HepG2 (cell line): ENCODE data around the gene NTMT2.

Experiments
- CTCF ChIP-seq: sonication (generic); formaldehyde crosslinking; IDR thresholded peaks from 2 replicates; pipeline ENCODE4 v1.5.0; 2020; ENCODE audit warnings: mild to moderate bottlenecking, missing genetic modification reagents, moderate library complexity
- DNMT1 ChIP-seq: sonication (generic); formaldehyde crosslinking; IDR thresholded peaks from 2 replicates; pipeline ENCODE4 v1.5.1; 2020; ENCODE audit warnings: mild to moderate bottlenecking, missing genetic modification reagents
- E2F1 ChIP-seq: sonication (generic); formaldehyde crosslinking; IDR thresholded peaks from 2 replicates; pipeline ENCODE4 v1.5.0; 2020; ENCODE audit warnings: missing genetic modification reagents
- HCFC1 ChIP-seq: fragments of 150-350 bp; IDR thresholded peaks from 2 replicates; pipeline ENCODE4 v1.6.1; 2014; ENCODE audit warnings: low read depth, low read length
- ISX ChIP-seq: sonication (generic); formaldehyde crosslinking; conservative IDR thresholded peaks from 2 replicates; pipeline ENCODE4 v1.5.0; 2020; ENCODE audit warnings: missing genetic modification reagents
- KDM1A ChIP-seq: IDR thresholded peaks from 2 replicates; pipeline ENCODE4 v1.6.1; 2016; ENCODE audit warnings: missing compliant biosample characterization
- RERE ChIP-seq: IDR thresholded peaks from 2 replicates; pipeline ENCODE4 v1.6.1; 2016; ENCODE audit warnings: low read depth, missing genetic modification reagents, missing compliant biosample characterization
- RFX5 ChIP-seq: IDR thresholded peaks from 2 replicates; pipeline ENCODE4 v1.6.1; 2011; ENCODE audit warnings: low read depth, low read length, improper control_type of control experiment
- SIX4 ChIP-seq: sonication (generic); formaldehyde crosslinking; IDR thresholded peaks from 2 replicates; pipeline ENCODE4 v1.4.0; 2020; ENCODE audit warnings: missing genetic modification reagents
- SKIL ChIP-seq: sonication (generic); formaldehyde crosslinking; IDR thresholded peaks from 2 replicates; pipeline ENCODE4 v1.8.0; 2022; ENCODE audit warnings: missing genetic modification reagents, mild to moderate bottlenecking, moderate library complexity, borderline replicate concordance
- ZFY ChIP-seq: sonication (generic); formaldehyde crosslinking; IDR thresholded peaks from 2 replicates; pipeline ENCODE4 v1.4.0; 2020; ENCODE audit warnings: missing genetic modification reagents
- ZNF274 ChIP-seq: sonication (generic); formaldehyde crosslinking; IDR thresholded peaks from 2 replicates; pipeline ENCODE4 v1.5.1; 2020; ENCODE audit warnings: mild to moderate bottlenecking, missing genetic modification reagents
- ZNF329 ChIP-seq: sonication (generic); formaldehyde crosslinking; IDR thresholded peaks from 2 replicates; pipeline ENCODE4 v1.9.0; 2021; ENCODE audit warnings: low read depth, mild to moderate bottlenecking, missing genetic modification reagents

GRCh38 chr1:170146720-170147263 is 1.0 kb downstream of the NTMT2 start:
- TF ChIP-seq HCFC1 (no peak), RERE (CRISPR knock-in tag) (no peak), KDM1A (CRISPR knock-in tag) (no peak), RFX5 (no peak), CTCF (no peak), ISX (CRISPR knock-in tag) (no peak), E2F1 (CRISPR knock-in tag) (no peak), SKIL (CRISPR knock-in tag) (no peak), ZNF329 (CRISPR knock-in tag) (no peak), ZNF274 (CRISPR knock-in tag) (no peak), ZFY (no peak), DNMT1 (CRISPR knock-in tag) (no peak), SIX4 (no peak)
